Measurements from ENCODE around the gene TUFT1.

Gene TUFT1

DNA sequence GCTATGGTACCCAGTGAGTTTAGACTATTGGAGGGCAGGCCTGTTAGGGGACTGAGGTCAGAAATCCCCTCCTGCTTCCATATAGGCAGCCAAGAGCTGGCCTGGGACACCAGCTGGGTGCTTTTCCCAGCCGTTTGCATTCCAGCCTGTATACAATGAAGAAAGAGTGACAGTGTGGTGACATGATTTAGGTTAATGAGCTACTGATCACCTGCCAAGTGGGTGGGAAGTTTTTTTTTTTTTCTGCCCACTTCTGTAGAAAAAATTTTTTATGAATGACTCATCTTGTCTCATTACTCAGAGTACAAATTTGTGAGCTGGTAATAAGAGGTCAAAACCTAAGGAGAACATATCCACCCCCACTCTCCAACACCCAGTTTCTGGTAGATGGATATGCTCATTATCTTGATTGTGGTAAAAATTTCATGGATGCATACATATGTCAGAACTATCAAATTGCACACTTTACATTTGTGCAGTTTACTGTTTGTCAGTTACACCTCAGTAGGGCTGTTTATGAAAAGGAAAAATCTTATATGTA is 45.3 kb upstream of the TUFT1 start (continued):
- TF ChIP-seq, protein P1, sequence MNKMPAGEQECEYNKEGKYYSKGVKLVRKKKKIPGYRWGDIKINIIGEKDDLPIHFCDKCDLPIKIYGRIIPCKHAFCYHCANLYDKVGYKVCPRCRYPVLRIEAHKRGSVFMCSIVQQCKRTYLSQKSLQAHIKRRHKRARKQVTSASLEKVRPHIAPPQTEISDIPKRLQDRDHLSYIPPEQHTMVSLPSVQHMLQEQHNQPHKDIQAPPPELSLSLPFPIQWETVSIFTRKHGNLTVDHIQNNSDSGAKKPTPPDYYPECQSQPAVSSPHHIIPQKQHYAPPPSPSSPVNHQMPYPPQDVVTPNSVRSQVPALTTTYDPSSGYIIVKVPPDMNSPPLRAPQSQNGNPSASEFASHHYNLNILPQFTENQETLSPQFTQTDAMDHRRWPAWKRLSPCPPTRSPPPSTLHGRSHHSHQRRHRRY (tag by site-specific recombination; IDR thresholded peaks at IDR 0.05): no peak
- TF ChIP-seq, protein P2, sequence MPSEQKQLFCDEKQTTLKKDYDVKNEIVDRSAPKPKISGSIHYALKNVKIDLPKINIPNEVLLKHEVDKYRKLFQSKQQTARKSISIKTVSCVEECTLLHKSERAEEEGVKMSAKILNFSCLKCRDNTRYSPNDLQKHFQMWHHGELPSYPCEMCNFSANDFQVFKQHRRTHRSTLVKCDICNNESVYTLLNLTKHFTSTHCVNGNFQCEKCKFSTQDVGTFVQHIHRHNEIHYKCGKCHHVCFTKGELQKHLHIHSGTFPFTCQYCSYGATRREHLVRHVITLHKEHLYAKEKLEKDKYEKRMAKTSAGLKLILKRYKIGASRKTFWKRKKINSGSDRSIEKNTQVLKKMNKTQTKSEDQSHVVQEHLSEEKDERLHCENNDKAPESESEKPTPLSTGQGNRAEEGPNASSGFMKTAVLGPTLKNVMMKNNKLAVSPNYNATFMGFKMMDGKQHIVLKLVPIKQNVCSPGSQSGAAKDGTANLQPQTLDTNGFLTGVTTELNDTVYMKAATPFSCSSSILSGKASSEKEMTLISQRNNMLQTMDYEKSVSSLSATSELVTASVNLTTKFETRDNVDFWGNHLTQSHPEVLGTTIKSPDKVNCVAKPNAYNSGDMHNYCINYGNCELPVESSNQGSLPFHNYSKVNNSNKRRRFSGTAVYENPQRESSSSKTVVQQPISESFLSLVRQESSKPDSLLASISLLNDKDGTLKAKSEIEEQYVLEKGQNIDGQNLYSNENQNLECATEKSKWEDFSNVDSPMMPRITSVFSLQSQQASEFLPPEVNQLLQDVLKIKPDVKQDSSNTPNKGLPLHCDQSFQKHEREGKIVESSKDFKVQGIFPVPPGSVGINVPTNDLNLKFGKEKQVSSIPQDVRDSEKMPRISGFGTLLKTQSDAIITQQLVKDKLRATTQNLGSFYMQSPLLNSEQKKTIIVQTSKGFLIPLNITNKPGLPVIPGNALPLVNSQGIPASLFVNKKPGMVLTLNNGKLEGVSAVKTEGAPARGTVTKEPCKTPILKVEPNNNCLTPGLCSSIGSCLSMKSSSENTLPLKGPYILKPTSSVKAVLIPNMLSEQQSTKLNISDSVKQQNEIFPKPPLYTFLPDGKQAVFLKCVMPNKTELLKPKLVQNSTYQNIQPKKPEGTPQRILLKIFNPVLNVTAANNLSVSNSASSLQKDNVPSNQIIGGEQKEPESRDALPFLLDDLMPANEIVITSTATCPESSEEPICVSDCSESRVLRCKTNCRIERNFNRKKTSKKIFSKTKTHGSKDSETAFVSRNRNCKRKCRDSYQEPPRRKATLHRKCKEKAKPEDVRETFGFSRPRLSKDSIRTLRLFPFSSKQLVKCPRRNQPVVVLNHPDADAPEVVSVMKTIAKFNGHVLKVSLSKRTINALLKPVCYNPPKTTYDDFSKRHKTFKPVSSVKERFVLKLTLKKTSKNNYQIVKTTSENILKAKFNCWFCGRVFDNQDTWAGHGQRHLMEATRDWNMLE (tag by site-specific recombination; conservative IDR thresholded peaks at IDR 0.05; ENCODE audit: low read depth): peak; percentile 52
- TF ChIP-seq, protein P3, sequence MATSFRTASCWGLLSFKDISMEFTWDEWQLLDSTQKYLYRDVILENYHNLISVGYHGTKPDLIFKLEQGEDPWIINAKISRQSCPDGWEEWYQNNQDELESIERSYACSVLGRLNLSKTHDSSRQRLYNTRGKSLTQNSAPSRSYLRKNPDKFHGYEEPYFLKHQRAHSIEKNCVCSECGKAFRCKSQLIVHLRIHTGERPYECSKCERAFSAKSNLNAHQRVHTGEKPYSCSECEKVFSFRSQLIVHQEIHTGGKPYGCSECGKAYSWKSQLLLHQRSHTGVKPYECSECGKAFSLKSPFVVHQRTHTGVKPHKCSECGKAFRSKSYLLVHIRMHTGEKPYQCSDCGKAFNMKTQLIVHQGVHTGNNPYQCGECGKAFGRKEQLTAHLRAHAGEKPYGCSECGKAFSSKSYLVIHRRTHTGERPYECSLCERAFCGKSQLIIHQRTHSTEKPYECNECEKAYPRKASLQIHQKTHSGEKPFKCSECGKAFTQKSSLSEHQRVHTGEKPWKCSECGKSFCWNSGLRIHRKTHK (tag by site-specific recombination; IDR thresholded peaks at IDR 0.05): no peak
- TF ChIP-seq ZNF112 (tag by site-specific recombination; IDR thresholded peaks at IDR 0.05): no peak
- no peak for TF ChIP-seq ZNF555 (tag by site-specific recombination; conservative IDR thresholded peaks at IDR 0.05)
- no peak for TF ChIP-seq YY1 (tag by site-specific recombination; IDR thresholded peaks at IDR 0.05)
- no peak for TF ChIP-seq ZNF202 (tag by site-specific recombination; IDR thresholded peaks at IDR 0.05; ENCODE audit: borderline replicate concordance)
- TF ChIP-seq BCL11B (tag by site-specific recombination; IDR thresholded peaks at IDR 0.05; ENCODE audit: low read depth): peak; percentile 79; the same call in 1 of the 2 replicates
- no peak for TF ChIP-seq HOXD13 (CRISPR knock-in tag; IDR thresholded peaks at IDR 0.05; ENCODE audit: borderline replicate concordance)
- peak; percentile 51; the same call in 1 of the 2 replicates for TF ChIP-seq KLF1 (tag by site-specific recombination; IDR thresholded peaks at IDR 0.05)
- TF ChIP-seq, protein P4, sequence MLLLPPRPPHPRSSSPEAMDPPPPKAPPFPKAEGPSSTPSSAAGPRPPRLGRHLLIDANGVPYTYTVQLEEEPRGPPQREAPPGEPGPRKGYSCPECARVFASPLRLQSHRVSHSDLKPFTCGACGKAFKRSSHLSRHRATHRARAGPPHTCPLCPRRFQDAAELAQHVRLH (tag by site-specific recombination; IDR thresholded peaks at IDR 0.05): 0 out of 2 replicates have a peak, but pooled peaks have one; percentile 23
- TF ChIP-seq, protein P5, sequence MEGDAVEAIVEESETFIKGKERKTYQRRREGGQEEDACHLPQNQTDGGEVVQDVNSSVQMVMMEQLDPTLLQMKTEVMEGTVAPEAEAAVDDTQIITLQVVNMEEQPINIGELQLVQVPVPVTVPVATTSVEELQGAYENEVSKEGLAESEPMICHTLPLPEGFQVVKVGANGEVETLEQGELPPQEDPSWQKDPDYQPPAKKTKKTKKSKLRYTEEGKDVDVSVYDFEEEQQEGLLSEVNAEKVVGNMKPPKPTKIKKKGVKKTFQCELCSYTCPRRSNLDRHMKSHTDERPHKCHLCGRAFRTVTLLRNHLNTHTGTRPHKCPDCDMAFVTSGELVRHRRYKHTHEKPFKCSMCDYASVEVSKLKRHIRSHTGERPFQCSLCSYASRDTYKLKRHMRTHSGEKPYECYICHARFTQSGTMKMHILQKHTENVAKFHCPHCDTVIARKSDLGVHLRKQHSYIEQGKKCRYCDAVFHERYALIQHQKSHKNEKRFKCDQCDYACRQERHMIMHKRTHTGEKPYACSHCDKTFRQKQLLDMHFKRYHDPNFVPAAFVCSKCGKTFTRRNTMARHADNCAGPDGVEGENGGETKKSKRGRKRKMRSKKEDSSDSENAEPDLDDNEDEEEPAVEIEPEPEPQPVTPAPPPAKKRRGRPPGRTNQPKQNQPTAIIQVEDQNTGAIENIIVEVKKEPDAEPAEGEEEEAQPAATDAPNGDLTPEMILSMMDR (tag by site-specific recombination; IDR thresholded peaks at IDR 0.05): no peak
- peak; percentile 79 for TF ChIP-seq KLF16 (tag by site-specific recombination; IDR thresholded peaks at IDR 0.05)
- TF ChIP-seq ZIC2 (tag by site-specific recombination; IDR thresholded peaks at IDR 0.05): peak; percentile 54
- peak; percentile 97 for TF ChIP-seq BCL11A (tag by site-specific recombination; IDR thresholded peaks at IDR 0.05; ENCODE audit: low read depth)
- no peak for TF ChIP-seq ZNF16 (tag by site-specific recombination; IDR thresholded peaks at IDR 0.05; ENCODE audit: low read depth)
- TF ChIP-seq ZNF335 (tag by site-specific recombination; conservative IDR thresholded peaks at IDR 0.05): peak; percentile 49
- TF ChIP-seq, protein P6, sequence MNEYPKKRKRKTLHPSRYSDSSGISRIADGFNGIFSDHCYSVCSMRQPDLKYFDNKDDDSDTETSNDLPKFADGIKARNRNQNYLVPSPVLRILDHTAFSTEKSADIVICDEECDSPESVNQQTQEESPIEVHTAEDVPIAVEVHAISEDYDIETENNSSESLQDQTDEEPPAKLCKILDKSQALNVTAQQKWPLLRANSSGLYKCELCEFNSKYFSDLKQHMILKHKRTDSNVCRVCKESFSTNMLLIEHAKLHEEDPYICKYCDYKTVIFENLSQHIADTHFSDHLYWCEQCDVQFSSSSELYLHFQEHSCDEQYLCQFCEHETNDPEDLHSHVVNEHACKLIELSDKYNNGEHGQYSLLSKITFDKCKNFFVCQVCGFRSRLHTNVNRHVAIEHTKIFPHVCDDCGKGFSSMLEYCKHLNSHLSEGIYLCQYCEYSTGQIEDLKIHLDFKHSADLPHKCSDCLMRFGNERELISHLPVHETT (tag by site-specific recombination; IDR thresholded peaks at IDR 0.05): peak; percentile 98
- TF ChIP-seq SP2 (tag by site-specific recombination; IDR thresholded peaks at IDR 0.05): peak; percentile 51
- peak; percentile 42; the same call in 1 of the 2 replicates for TF ChIP-seq ZNF2 (tag by site-specific recombination; IDR thresholded peaks at IDR 0.05)
- TF ChIP-seq ZNF747 (tag by site-specific recombination; IDR thresholded peaks at IDR 0.05): no peak
- no peak for TF ChIP-seq ZNF585B (tag by site-specific recombination; IDR thresholded peaks at IDR 0.05)
- TF ChIP-seq ZNF350 (tag by site-specific recombination; IDR thresholded peaks at IDR 0.05): no peak
- TF ChIP-seq ZFP37 (tag by site-specific recombination; IDR thresholded peaks at IDR 0.05): no peak
- TF ChIP-seq ZNF629 (tag by site-specific recombination; IDR thresholded peaks at IDR 0.05): peak; percentile 96
- peak; percentile 96 for TF ChIP-seq FEZF1 (tag by site-specific recombination; IDR thresholded peaks at IDR 0.05)
- no peak; the same call in 1 of the 2 replicates for TF ChIP-seq ZNF654 (tag by site-specific recombination; IDR thresholded peaks at IDR 0.05; ENCODE audit: low read depth)
- no peak for TF ChIP-seq ZNF707 (tag by site-specific recombination; IDR thresholded peaks at IDR 0.05)
- TF ChIP-seq ZNF837 (tag by site-specific recombination; IDR thresholded peaks at IDR 0.05): no peak
- TF ChIP-seq ZNF677 (tag by site-specific recombination; IDR thresholded peaks at IDR 0.05): no peak
